Vagina (tissue), 2 donors: ENCODE data around the gene AIFM3.

Experiments
- CTCF ChIP-seq, 3 experiments: fragments of 450-650 bp in 2 of 3; fragments of 200-600 bp in 1 of 3; sonication (generic) in 1 of 3; IDR thresholded peaks; one replicate each; pipeline ENCODE4 v1.5.1; 2017 to 2019; ENCODE audit warnings: antibody characterized with exemption in 3 of 3, mild to moderate bottlenecking in 2 of 3, moderate library complexity in 2 of 3
- POLR2A ChIP-seq, 2 donors: fragments of 450-650 bp; IDR thresholded peaks; one replicate each; pipeline ENCODE4 v1.6.1; 2017; ENCODE audit warnings: antibody characterized with exemption in 2 of 2, mild to moderate bottlenecking in 2 of 2, moderate library complexity in 2 of 2
- POLR2AphosphoS5 ChIP-seq, 2 donors: sonication (generic); formaldehyde crosslinking; IDR thresholded peaks; one replicate each; pipeline ENCODE4 v1.9.0; 2017; ENCODE audit warnings: antibody characterized with exemption in 2 of 2, mild to moderate bottlenecking in 2 of 2, low read depth in 1 of 2; ENCODE audit not compliant: insufficient read depth in 1 of 2

GRCh38 chr22:20931126-20931654 is 35.9 kb upstream of the AIFM3 start:
- TF ChIP-seq POLR2AphosphoS5 (IDR thresholded peaks at IDR 0.05; ENCODE audit: insufficient read depth in 1 of 2, low read depth in 1 of 2) (no peak), CTCF (IDR thresholded peaks at IDR 0.05) (no peak), POLR2A (IDR thresholded peaks at IDR 0.05) (no peak)
